ENCODE results near the gene SULT2A1. TPM values are rescaled to one million over a fixed set of nuclear protein-coding genes. Genes with fewer than 3 reads are reported as not detected.

SULT2A1 gene
- total and polyA plus RNA-seq, 2 donors (not counting 1 experiment from before 2014, with no cell fraction given), result not detected

DNA sequence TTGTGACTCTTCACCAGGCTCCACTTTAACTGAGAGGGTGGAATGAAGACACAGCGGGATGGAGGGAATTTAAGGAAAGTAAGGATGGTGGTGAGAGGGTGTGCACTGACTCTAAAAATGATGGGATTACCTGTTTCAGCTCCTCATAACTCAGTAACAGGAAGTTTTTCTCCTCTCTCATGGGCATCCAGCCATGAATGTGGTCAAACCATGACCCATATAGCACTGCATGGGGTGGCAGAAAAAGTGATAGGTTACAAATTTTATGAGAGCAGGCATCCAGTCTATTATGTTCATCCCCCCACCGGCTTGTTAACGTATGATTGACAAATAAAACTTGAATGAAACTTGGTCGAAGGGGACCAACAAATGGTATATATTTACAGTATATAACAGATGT, 7.2 kb downstream of the SULT2A1 start:
- no peak for TF ChIP-seq EZH2 (IDR thresholded peaks at IDR 0.05; ENCODE audit: low read length, missing control alignments)
- TF ChIP-seq, protein P1, sequence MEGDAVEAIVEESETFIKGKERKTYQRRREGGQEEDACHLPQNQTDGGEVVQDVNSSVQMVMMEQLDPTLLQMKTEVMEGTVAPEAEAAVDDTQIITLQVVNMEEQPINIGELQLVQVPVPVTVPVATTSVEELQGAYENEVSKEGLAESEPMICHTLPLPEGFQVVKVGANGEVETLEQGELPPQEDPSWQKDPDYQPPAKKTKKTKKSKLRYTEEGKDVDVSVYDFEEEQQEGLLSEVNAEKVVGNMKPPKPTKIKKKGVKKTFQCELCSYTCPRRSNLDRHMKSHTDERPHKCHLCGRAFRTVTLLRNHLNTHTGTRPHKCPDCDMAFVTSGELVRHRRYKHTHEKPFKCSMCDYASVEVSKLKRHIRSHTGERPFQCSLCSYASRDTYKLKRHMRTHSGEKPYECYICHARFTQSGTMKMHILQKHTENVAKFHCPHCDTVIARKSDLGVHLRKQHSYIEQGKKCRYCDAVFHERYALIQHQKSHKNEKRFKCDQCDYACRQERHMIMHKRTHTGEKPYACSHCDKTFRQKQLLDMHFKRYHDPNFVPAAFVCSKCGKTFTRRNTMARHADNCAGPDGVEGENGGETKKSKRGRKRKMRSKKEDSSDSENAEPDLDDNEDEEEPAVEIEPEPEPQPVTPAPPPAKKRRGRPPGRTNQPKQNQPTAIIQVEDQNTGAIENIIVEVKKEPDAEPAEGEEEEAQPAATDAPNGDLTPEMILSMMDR (conservative IDR thresholded peaks at IDR 0.05 in 1 of 2, IDR thresholded peaks at IDR 0.05 in 1 of 2; ENCODE audit: low read depth in 1 of 2, low read length in 2 of 2), result no peak
- Histone ChIP-seq H4K20me1 (ENCODE audit: control insufficient read depth, extremely low read depth, insufficient read depth, low read length) (no peaks in the 10 kb centered on the region), H3K9me3 (ENCODE audit: control insufficient read depth, insufficient read depth, low read depth, low read length) (no peaks in the 10 kb centered on the region), H3K27me3 (ENCODE audit: control insufficient read depth, insufficient read depth, low read length) (no peaks in the 10 kb centered on the region), H3K4me2 (ENCODE audit: extremely low read depth, insufficient read depth, low read length) (no peak overlapping the region), H3K36me3 (ENCODE audit: control insufficient read depth, insufficient read depth, low read length) (no peaks in the 10 kb centered on the region), H3K27ac (ENCODE audit: insufficient read depth, low read length) (no peak overlapping the region), H2AFZ (ENCODE audit: low read length) (no peak overlapping the region), H3K4me3 (replicated peaks in 1 of 4; ENCODE audit: control extremely low read depth in 1 of 4, insufficient read depth in 1 of 4, low read depth in 3 of 4, low read length in 4 of 4) (no peak overlapping the region), H3K79me2 (ENCODE audit: control insufficient read depth, insufficient read depth, low read length) (no peaks in the 10 kb centered on the region), H3K9ac (ENCODE audit: insufficient read depth, low read length) (no peak overlapping the region), H3K4me1 (ENCODE audit: control insufficient read depth, extremely low read depth, insufficient read depth, low read length) (no peaks in the 10 kb centered on the region)
- DNase-seq (ENCODE audit: low read depth in 2 of 2), result no peak

DNA sequence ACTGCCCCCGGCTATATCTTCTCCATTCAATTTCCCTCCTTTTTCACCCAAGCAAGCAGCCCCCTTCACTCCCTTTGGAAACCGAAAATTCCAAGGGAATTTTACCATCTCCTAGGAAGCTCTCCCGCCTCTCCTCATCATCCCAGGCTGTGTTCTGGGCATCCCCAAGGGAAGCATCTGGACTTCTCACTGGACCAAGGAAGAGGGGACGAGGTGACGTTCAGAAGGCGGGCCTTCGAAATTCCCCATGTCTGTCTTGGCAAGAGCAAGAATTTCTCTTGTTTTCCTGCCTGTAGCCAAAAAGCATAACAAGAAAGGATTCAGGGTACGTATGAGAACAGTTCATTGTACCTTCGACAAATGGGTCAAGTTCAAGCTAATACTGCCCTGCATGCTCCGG, 20.9 kb downstream of the SULT2A1 start:
- H3K36me3 ChIP-seq (ENCODE audit: control insufficient read depth, insufficient read depth, low read length), result no peaks in the 10 kb centered on the region
- DNase-seq (ENCODE audit: low read depth in 2 of 2), result no peak
- no peak overlapping the region for H3K9ac ChIP-seq (ENCODE audit: insufficient read depth, low read length)
- no peaks in the 10 kb centered on the region for H3K9me3 ChIP-seq (ENCODE audit: control insufficient read depth, insufficient read depth, low read depth, low read length)
- no peak overlapping the region for H3K4me2 ChIP-seq (ENCODE audit: extremely low read depth, insufficient read depth, low read length)
- no peak overlapping the region for H3K4me3 ChIP-seq (replicated peaks in 1 of 4; ENCODE audit: control extremely low read depth in 1 of 4, insufficient read depth in 1 of 4, low read depth in 3 of 4, low read length in 4 of 4)
- no peaks in the 10 kb centered on the region for H3K4me1 ChIP-seq (ENCODE audit: control insufficient read depth, extremely low read depth, insufficient read depth, low read length)
- H3K79me2 ChIP-seq (ENCODE audit: control insufficient read depth, insufficient read depth, low read length), result no peaks in the 10 kb centered on the region
- TF ChIP-seq, protein P1 (conservative IDR thresholded peaks at IDR 0.05 in 1 of 2, IDR thresholded peaks at IDR 0.05 in 1 of 2; ENCODE audit: low read depth in 1 of 2, low read length in 2 of 2), result no peak
- no peak for TF ChIP-seq EZH2 (IDR thresholded peaks at IDR 0.05; ENCODE audit: low read length, missing control alignments)
- H4K20me1 ChIP-seq (ENCODE audit: control insufficient read depth, extremely low read depth, insufficient read depth, low read length), result no peaks in the 10 kb centered on the region
- no peaks in the 10 kb centered on the region for H3K27me3 ChIP-seq (ENCODE audit: control insufficient read depth, insufficient read depth, low read length)
- H3K27ac ChIP-seq (ENCODE audit: insufficient read depth, low read length), result no peak overlapping the region
- no peak overlapping the region for H2AFZ ChIP-seq (ENCODE audit: low read length)

DNA sequence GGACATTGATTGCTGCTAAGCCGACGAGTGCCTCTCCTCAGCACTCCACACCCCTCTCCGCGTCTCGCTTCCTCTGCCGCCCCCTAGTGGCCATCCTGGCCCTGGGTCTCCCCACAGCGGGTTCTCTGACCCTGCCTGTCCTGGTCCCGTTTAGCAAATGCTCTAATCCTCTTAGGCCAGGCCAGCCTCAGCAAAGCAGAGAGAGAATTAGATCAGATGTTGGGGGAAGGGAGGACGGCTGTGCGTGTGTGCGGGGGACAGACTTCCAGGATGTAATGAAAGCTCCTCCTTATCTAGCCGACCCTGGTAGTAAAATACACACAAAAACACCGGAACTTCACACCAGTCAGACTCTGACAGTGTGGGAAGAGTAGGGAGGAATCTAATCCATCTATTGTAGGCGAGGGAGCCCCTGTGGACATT, 22.6 kb downstream of the SULT2A1 start:
- Histone ChIP-seq H3K9ac (ENCODE audit: insufficient read depth, low read length) (no peak overlapping the region), H3K79me2 (ENCODE audit: control insufficient read depth, insufficient read depth, low read length) (no peaks in the 10 kb centered on the region), H3K4me3 (replicated peaks in 1 of 4; ENCODE audit: control extremely low read depth in 1 of 4, insufficient read depth in 1 of 4, low read depth in 3 of 4, low read length in 4 of 4) (no peak overlapping the region), H3K9me3 (ENCODE audit: control insufficient read depth, insufficient read depth, low read depth, low read length) (no peaks in the 10 kb centered on the region), H3K4me1 (ENCODE audit: control insufficient read depth, extremely low read depth, insufficient read depth, low read length) (no peaks in the 10 kb centered on the region), H2AFZ (ENCODE audit: low read length) (no peak overlapping the region), H3K27ac (ENCODE audit: insufficient read depth, low read length) (no peak overlapping the region), H3K4me2 (ENCODE audit: extremely low read depth, insufficient read depth, low read length) (no peak overlapping the region), H3K27me3 (ENCODE audit: control insufficient read depth, insufficient read depth, low read length) (no peaks in the 10 kb centered on the region), H3K36me3 (ENCODE audit: control insufficient read depth, insufficient read depth, low read length) (no peaks in the 10 kb centered on the region), H4K20me1 (ENCODE audit: control insufficient read depth, extremely low read depth, insufficient read depth, low read length) (no peaks in the 10 kb centered on the region)
- DNase-seq (ENCODE audit: low read depth in 2 of 2), result peak; percentile 47 to 63
- no peak for TF ChIP-seq EZH2 (IDR thresholded peaks at IDR 0.05; ENCODE audit: low read length, missing control alignments)
- TF ChIP-seq, protein P1 (conservative IDR thresholded peaks at IDR 0.05 in 1 of 2, IDR thresholded peaks at IDR 0.05 in 1 of 2; ENCODE audit: low read depth in 1 of 2, low read length in 2 of 2), result peak; percentile 94 to 97

Measured in fibroblast of lung (primary cell).